GM08714 (cell line): ENCODE results near the gene AGAP1.

Experiments used
- H3K4me3 ChIP-seq: fragments of 200-500 bp; sonication (Bioruptor generic); 2 replicates; pipeline ENCODE4 v1.5.1; 2014; ENCODE audit warnings: mild to moderate bottlenecking, low read length, inconsistent platforms
- ZNF274 ChIP-seq: IDR thresholded peaks from 2 replicates; pipeline ENCODE4 v1.6.1; 2012; ENCODE audit warnings: mild to moderate bottlenecking, low read depth, low read length

AGAP1 gene

DNA sequence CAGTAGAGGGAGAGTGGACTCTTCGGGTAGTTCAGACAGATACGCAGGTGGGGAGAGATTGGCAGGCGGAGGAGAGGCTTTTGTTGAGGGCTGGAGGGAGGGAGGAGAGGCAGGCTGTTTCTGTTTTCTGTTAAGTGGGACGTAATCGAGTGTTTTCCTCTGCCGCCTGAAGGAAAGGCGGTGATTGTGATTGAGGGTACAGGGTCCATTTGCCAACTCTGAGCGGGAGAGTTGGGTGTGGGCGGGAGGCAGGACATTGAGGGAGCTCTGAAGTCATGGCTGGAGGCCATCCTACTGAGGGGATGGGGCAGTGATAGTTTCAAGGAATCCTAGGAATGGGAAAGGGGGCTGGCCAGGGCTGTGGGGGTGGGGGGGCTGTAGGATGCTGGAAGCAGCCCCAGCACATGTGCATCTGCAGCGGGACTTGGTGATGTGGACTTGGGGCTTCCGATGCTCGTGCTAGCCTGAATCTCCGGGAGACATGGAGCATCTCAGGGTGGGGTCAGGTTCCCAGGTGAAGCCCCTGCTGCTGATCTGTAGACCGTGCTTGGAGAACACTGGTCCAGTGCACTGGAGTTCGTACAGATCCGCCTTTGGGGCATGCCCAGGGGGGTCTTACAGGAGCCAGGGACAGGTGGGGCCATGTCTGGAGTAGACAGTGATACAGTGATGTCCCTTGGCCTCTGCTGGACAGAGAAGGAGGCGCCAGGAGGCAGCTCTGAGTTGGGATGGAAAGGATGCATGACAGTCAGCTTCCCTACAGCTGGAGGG is 167.5 kb downstream of the AGAP1 start:
- TF ChIP-seq ZNF274, result no peak
- no peak overlapping the region for H3K4me3 ChIP-seq

DNA sequence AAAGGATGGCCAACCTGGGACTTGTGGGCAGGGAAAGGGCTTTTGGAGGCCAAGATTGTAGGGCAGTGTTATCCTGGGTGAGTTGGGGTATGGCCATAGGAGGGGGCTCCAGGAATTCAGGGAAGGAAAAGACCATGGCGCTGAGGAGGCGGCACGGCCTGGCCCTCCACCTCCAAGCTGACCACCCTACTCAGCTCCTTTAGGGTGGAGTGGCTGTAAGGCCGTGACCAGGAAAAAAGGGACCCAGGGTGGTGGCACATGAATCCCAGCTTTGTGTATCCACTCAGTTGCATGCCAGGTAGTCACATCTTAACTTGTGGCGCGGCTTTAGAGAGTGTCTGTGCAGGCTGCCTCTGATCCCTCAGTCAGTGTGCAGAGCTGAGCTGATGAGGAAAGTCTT is 168.1 kb downstream of the AGAP1 start:
- TF ChIP-seq ZNF274, result no peak
- no peak overlapping the region for H3K4me3 ChIP-seq

DNA sequence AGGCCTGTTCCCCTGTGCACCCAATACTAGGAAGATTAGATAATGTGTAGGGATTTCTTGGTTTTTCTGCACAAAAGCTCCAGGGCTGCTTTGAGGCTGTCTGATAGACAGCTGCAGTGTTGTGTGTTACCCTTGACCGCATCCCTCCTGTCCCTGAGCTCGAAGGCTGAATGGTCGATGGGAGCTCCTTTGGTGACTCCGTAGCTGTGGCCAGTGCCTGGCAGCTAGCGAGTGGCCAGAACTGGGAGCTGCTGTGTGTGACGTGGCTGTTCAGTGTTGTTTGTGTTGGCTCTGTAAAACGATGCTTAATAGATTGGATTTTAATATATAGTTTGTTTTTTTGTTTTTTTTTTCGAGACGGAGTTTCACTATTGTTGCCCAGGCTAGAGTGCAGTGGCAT is 170.0 kb downstream of the AGAP1 start:
- no peak for TF ChIP-seq ZNF274
- no peak overlapping the region for H3K4me3 ChIP-seq

DNA sequence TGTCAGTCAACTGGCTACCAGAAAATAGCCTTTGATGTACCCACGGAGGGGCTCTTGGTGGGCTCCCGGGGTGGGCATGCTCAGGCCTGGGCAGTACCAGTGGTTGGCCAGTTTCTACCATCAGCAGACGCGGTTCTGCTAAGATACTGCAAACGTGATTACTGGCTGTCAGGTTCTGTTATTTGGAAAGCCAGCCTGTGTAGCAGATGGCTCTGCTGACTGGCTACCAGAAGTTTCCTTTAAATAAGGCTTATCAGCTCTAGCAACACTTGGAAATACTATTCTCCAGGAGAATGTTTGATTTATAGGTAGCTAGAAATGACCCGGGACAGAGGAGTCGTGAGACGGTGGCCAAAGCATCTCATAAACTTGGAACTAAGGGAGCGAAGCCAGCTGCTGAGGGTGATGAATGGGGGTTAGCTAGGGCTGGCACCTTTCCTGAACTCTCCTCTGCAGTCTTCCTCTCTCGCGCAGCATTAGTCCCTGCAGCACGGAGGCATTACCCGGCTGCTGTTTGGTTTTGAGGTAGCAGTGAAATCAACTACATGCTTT is 171.9 kb downstream of the AGAP1 start:
- H3K4me3 ChIP-seq, result no peak overlapping the region

DNA sequence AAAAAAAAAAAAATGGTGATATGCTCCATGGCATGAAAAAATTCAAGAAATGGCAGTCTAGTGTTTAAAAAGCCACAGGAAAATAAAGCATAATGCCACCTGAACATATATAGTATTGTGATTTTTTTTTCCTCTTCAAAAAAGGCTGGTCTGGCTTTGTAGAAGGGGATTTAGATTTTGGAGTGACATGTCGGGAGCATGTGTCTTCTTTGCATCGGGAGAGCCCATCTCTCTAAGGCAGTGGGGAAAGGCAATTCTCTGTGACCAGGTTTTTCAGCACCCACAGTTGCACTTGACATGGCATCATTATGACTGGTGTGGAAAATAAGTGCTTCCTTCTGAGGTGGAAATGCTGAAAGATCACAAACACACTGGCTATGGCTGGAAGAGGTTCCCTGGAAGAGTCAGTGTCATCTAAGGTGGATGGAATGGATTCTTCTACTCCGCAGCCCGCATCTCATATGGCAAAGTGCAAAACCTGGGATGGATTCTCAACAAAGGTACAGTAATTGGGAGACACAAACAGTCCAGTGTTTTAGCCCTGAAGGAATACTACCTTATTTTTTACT is 172.5 kb downstream of the AGAP1 start:
- TF ChIP-seq ZNF274, result no peak
- H3K4me3 ChIP-seq, result no peak overlapping the region

More for the DNA sequence above, 171.9 kb downstream of the AGAP1 start:
- no peak for TF ChIP-seq ZNF274

DNA sequence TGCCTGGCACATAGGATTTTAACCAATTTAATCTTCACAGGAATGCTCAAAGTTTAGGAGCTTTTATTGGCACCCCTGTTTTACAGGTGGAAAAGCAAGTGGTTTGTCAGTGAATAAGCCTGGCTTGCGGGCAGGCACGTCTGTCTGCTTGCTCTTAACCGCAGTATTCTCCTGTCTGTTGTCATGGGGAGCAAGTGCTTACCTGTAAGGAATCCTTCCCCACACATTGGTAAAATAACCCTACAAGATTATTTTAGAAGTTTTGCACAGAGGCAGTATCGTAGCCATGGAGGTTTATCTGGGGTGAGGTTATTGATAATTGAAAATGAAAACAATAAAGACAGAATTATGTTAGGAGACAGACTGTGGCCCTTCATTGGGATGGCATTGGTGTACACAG is 174.9 kb downstream of the AGAP1 start:
- TF ChIP-seq ZNF274, result no peak
- no peak overlapping the region for H3K4me3 ChIP-seq

DNA sequence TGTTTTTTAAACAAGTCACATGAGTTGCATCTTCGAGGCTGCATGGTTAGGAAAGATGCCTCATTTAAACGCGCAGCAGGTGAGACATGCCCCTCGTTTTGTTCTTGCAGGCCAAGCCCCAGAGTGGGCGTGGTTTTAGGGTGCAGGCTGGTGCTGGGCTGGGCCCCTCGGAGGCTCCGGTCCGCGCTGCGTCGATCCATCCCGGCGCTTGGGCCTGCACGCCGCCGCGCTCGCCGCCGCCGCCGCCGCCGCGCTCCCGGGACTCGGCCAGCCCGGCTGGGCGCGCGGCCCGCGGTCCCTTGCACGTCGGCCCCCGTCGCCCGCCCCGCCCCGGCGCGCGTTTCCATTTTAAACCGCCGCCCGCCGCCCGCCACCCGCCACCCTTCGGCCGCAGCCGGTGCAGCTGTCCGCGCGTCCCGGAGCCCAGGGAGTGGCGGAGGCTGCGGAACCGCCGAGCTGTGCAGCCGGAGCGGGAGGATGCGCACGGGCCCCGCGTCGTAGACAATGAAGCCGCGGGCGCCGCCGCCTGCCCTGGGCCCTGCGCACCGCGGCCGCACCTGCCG is 175.5 kb downstream of the AGAP1 start:
- H3K4me3 ChIP-seq, result no peak overlapping the region
- TF ChIP-seq ZNF274, result no peak

DNA sequence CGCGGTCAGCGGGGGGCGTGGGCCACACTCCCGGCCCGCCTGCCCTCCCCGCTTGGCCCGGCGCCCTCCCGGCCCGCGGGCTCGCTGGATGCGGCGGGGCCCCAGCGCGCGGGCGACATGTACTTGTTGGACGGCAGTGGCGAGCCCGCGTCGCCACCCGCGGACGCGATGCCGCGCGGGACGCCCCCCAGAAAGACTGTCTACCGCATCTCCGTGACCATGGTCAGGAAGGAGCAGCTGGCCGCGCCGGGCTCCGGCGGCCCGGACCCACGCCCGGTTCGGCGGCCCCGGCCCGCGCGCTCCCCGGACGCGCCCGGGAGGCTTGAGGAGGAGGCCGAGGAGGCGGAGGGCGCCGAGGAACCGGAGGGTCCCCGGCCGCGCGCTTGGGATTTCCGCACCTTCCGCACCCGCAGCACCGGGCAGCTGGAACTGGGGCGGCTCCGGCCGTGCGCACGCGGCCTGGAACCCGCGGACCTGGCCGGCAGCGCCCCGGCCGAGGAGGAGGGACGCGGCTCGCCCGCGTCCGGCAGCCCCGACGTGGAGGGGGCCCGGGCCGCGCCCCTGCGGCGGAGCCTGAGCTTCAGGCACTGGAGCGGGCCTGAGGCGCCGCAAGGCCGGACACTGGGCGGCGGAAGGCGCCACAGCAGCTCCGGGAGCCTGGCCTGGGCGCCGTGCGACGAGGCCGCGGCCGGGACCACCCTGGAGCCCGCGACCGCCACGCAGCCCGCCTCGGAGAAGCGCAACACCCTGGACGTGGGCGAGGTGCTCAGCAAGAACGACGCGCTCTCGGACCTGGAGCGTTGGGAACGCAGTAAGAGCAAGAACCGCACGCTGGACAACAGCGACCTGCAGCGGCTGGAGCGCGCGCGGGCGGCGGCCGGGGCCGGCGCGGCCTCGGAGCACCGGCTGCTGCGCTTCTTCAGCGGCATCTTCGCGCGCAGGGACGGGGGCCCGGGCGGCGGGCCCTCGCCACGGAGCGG is 176.4 kb downstream of the AGAP1 start:
- TF ChIP-seq ZNF274, result no peak

DNA sequence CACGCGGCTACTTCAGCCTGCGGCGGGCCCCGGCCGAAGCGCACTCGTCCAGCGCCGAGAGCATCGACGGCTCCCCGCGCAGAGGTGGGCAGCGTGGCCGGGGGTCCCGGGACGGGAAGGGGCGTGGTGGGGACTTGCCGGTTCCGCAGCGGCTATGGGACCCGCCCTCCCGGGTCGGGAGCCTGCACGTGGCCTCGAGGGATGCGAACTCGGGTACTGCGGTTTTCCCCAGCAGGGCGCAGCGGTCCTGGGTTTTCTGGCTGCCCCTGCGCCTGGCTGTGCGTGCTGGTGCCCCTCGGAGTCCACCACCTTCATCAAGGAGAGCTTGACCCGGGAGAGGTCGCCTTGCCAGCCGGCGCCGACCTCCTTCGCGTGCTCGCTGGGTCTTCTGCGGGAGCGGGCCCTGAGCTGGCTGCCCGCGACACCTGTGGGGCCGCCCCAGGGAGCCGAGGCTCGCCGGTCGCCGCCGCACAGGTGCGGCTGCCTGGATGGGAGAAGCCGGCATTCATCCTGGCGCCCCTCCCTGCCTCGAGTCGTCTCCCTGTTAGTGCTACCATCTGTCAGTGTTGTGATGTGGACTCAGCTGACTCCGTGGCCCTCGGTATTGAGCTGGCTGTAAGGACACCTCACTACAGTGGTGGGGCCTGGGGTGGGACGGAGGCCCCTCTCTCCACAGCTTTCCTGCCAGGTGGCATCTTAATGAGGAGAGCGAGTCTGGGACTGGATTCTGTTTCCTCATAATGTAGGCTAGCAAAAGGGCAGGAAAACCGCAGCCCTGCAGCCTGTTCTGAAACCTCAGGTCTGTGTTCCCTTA is 177.3 kb downstream of the AGAP1 start:
- no peak for TF ChIP-seq ZNF274
- no peak overlapping the region for H3K4me3 ChIP-seq

More for the DNA sequence above, 176.4 kb downstream of the AGAP1 start:
- H3K4me3 ChIP-seq, result no peak overlapping the region

DNA sequence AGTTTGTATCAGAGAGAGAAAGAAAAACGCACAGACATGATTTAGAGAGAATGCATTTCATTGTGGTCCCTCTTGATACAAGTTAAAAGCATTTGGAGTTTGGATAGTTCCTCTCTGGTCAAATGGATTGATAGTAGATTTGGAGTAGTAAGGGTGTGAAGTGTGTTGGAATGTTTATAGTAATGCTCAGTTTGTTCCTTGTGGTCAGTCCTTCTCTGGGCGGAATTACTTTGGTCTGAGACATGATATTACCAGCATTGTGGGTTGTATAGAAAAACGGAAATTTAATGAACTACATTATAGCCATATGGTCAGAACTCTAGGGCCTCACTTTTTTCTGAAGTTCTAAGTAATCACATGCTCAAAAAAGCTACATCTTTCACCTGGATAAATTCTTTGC is 178.9 kb downstream of the AGAP1 start:
- no peak overlapping the region for H3K4me3 ChIP-seq
- TF ChIP-seq ZNF274, result no peak

DNA sequence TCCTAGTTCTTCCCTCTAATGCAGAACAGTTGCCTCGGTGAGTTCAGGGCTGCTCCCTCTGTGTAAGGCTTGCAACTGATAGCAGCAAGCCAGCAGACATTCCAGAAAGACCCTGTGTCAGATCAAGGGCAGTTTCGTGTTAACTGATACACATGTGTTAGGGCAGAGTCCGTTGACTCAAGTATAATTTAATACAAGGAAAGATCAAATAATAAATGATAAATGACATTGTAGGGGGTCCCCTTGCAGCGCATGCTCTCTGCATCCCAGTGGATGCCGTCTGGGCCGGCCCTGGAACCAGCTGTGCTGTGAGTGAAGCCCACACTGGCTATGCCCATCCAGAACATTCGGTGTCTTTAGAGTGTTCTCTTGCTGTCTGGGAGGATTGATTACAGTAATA is 180.3 kb downstream of the AGAP1 start:
- no peak for TF ChIP-seq ZNF274
- H3K4me3 ChIP-seq, result no peak overlapping the region

DNA sequence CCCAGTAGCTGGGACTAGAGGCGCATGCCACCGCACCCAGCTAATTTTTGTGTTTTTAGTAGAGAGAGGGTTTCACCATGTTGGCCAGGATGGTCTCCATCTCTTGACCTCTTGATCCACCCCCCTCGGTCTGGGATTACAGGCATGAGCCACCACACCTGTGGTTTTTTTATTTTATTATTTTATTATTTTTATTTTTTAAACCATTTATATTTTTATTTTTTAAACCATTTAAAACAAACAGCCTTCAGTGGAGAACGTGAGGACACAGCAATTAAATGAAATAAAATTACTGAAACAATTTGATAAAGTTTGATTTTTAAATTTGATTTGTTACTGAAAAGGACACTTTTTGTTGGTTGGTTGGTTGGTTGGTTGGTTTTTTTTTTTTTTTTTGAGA is 181.0 kb downstream of the AGAP1 start:
- H3K4me3 ChIP-seq, result no peak overlapping the region
- no peak for TF ChIP-seq ZNF274

DNA sequence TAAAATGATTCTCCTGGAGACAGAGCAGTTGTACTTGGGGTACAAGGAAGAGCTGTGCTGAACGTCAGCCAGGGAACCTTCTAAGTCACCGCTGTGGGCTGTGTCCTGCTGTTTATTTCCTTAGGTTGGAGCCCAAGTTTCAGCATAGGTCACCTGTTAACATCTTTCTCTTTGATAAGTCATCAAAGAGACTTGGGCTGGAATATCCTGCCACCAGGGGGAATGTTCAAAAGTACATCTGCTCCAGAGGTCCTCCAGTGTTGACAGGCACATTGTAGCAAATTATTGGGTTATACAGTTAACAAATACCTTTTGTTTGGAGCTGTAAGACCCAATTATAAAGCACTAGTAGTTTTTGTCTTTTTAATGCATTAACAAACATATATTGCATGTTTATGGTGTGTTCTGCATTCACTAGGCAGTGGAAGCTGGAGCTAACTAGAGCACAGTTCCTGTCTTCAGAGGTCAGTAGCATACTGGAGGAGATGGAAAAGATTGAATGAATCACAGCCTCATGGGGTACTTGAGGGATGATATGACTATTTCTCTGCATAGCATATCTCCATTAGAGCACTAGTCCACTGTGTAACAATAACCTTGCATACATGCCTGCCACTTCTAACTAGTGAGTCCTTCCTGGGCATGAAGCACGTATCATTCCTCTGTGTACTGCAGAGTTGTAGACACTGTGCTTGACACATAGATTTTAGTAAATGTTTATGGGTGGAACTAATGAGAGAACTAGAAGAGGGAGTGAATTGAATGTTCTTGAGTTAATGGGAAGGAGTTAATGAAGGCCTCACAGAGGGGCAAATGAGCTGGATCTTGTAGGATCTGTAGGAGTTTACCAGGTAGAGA is 182.1 kb downstream of the AGAP1 start:
- no peak for TF ChIP-seq ZNF274
- no peak overlapping the region for H3K4me3 ChIP-seq

DNA sequence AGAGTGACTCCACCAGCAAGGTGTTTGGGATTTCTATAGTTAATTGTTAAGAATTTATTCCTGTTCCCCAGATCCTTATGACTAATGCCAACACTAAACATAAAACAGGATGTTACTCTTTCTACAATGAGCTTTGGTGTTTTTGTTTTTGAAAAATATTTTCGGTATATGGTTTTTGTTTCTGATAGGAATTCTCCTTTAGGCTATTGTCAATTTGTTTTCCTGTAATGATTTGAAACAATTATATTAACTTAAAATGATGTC is 182.6 kb downstream of the AGAP1 start:
- no peak for TF ChIP-seq ZNF274
- H3K4me3 ChIP-seq, result no peak overlapping the region
